Choroid plexus epithelial cell (primary cell): Measurements from ENCODE around the gene IL3.

ENCODE experiments used
- DNase-seq: peaks from one replicate; pipeline ENCODE4 v3.0.0-alpha.2; 2010; ENCODE audit warnings: low read depth
- H3K4me3 ChIP-seq: 2 replicates; pipeline ENCODE4 v1.5.1; 2011; ENCODE audit warnings: low read depth, mild to moderate bottlenecking, control low read depth, low read length, moderate library complexity
- CTCF ChIP-seq: conservative IDR thresholded peaks from 2 replicates; pipeline ENCODE4 v1.5.1; 2011; ENCODE audit warnings: low read depth, mild to moderate bottlenecking, control low read depth, inconsistent platforms, low read length, moderate library complexity

IL3 gene

GRCh38 chr5:132064738-132065331 lies 4.4 kb downstream of the IL3 start:
- DNase-seq, result peak; percentile 78
- TF ChIP-seq CTCF, result peak; percentile 98
- H3K4me3 ChIP-seq, result no peak overlapping the region

GRCh38 chr5:132065351-132065937 lies 5.0 kb downstream of the IL3 start:
- peak; percentile 79 for DNase-seq
- peak; percentile 84 for TF ChIP-seq CTCF
- H3K4me3 ChIP-seq, result no peak overlapping the region

GRCh38 chr5:132065951-132066701 lies 5.7 kb downstream of the IL3 start:
- no peak for DNase-seq
- no peak overlapping the region for H3K4me3 ChIP-seq

GRCh38 chr5:132066871-132067270 lies 6.4 kb downstream of the IL3 start:
- no peak for TF ChIP-seq CTCF
- no peak for DNase-seq
- H3K4me3 ChIP-seq, result no peak overlapping the region

More at GRCh38 chr5:132065951-132066701, 5.7 kb downstream of the IL3 start:
- TF ChIP-seq CTCF, result no peak

GRCh38 chr5:132067451-132067850 lies 7.0 kb downstream of the IL3 start:
- DNase-seq, result no peak
- no peak overlapping the region for H3K4me3 ChIP-seq
- TF ChIP-seq CTCF, result no peak

GRCh38 chr5:132067941-132068808 lies 7.7 kb downstream of the IL3 start:
- no peak for DNase-seq
- no peak overlapping the region for H3K4me3 ChIP-seq
- TF ChIP-seq CTCF, result no peak
